Brain pericyte (primary cell): ENCODE measurements around the gene TRPM2.
"Not testable (repeated sequence)": the region's sequence is repeated elsewhere in the genome, so short reads cannot be mapped to it uniquely, and the experiment has no call there.

Experiments
- DNase-seq: peaks from one replicate; pipeline ENCODE4 v3.0.0-alpha.2; 2012; ENCODE audit warnings: low read depth, low spot score

The TRPM2 gene

GRCh38 chr21:44354775-44355771 is 1.7 kb downstream of the TRPM2 start:
- no peak for DNase-seq

GRCh38 chr21:44356160-44356559 is 2.7 kb downstream of the TRPM2 start:
- no peak for DNase-seq

GRCh38 chr21:44356636-44357035 is 3.2 kb downstream of the TRPM2 start:
- DNase-seq, result no peak

- no peak for DNase-seq
Measured at GRCh38 chr21:44357064-44357837, 3.8 kb downstream of the TRPM2 start.

GRCh38 chr21:44359396-44359795 is 6.0 kb downstream of the TRPM2 start:
- DNase-seq, result no peak

GRCh38 chr21:44360159-44360558 is 6.7 kb downstream of the TRPM2 start:
- DNase-seq, result no peak

GRCh38 chr21:44361903-44362302 is 8.5 kb downstream of the TRPM2 start:
- DNase-seq, result not testable (repeated sequence)

GRCh38 chr21:44363278-44363677 is 9.9 kb downstream of the TRPM2 start:
- DNase-seq, result no peak

- DNase-seq, result no peak
Measured at GRCh38 chr21:44364151-44365053, 11.0 kb downstream of the TRPM2 start.

- DNase-seq, result no peak
Measured at GRCh38 chr21:44365251-44365966, 12.0 kb downstream of the TRPM2 start.

- no peak for DNase-seq
Measured at GRCh38 chr21:44365967-44366585, 12.7 kb downstream of the TRPM2 start.

- no peak for DNase-seq
Measured at GRCh38 chr21:44366586-44367211, 13.3 kb downstream of the TRPM2 start.

GRCh38 chr21:44368711-44369446 is 15.5 kb downstream of the TRPM2 start:
- DNase-seq, result no peak

- no peak for DNase-seq
Measured at GRCh38 chr21:44370027-44370735, 16.8 kb downstream of the TRPM2 start.

GRCh38 chr21:44370786-44371410 is 17.5 kb downstream of the TRPM2 start:
- DNase-seq, result no peak

GRCh38 chr21:44371596-44371995 is 18.2 kb downstream of the TRPM2 start:
- no peak for DNase-seq

- DNase-seq, result no peak
Measured at GRCh38 chr21:44372616-44373015, 19.2 kb downstream of the TRPM2 start.
